Mesendoderm (in vitro differentiated cells): ENCODE data around the gene SNAI3.

Experiments
- DNase-seq: peaks from one replicate; pipeline ENCODE4 v3.0.0; 2013
- H2AK5ac ChIP-seq: 2 replicates; pipeline ENCODE4 v1.6.1; 2013; ENCODE audit warnings: low read length, inconsistent platforms
- H2BK120ac ChIP-seq: 2 replicates; pipeline ENCODE4 v1.6.1; 2013; ENCODE audit warnings: low read depth, mild to moderate bottlenecking, low read length, moderate library complexity, mixed read lengths
- H2BK15ac ChIP-seq: replicated peaks from 2 replicates; pipeline ENCODE4 v1.6.1; 2013; ENCODE audit warnings: low read depth, mild to moderate bottlenecking, moderate library complexity
- H2BK5ac ChIP-seq: 2 replicates; pipeline ENCODE4 v1.6.1; 2013; ENCODE audit warnings: low read length, inconsistent platforms
- H3K18ac ChIP-seq: 2 replicates; pipeline ENCODE4 v1.6.1; 2013; ENCODE audit warnings: mild to moderate bottlenecking, low read length, mixed read lengths
- H3K23ac ChIP-seq: one replicate; pipeline ENCODE4 v1.6.1; 2013; ENCODE audit warnings: low read length
- H3K27ac ChIP-seq: 2 replicates; pipeline ENCODE4 v1.5.1; 2013; ENCODE audit warnings: low read depth, mild to moderate bottlenecking, inconsistent platforms, low read length, moderate library complexity
- H3K27me3 ChIP-seq: 2 replicates; pipeline ENCODE4 v1.6.1; 2013; ENCODE audit warnings: low read length, control low read depth, mild to moderate bottlenecking, inconsistent platforms; ENCODE audit not compliant: insufficient read depth, poor library complexity
- H3K36me3 ChIP-seq: 2 replicates; pipeline ENCODE4 v1.6.1; 2013; ENCODE audit warnings: low read length, inconsistent platforms; ENCODE audit not compliant: control insufficient read depth, insufficient read depth
- H3K4ac ChIP-seq: one replicate; pipeline ENCODE4 v1.6.1; 2013; ENCODE audit warnings: low read depth, mild to moderate bottlenecking, low read length, moderate library complexity
- H3K4me1 ChIP-seq: 2 replicates; pipeline ENCODE4 v1.6.1; 2013; ENCODE audit warnings: low read depth, low read length, inconsistent platforms; ENCODE audit not compliant: control insufficient read depth
- H3K4me2 ChIP-seq: 2 replicates; pipeline ENCODE4 v1.6.1; 2013; ENCODE audit warnings: low read length
- H3K4me3 ChIP-seq: 2 replicates; pipeline ENCODE4 v1.5.1; 2013; ENCODE audit warnings: mild to moderate bottlenecking, low read length
- H3K56ac ChIP-seq: one replicate; pipeline ENCODE4 v1.6.1; 2013; ENCODE audit warnings: low read length
- H3K79me1 ChIP-seq: 2 replicates; pipeline ENCODE4 v1.6.1; 2013; ENCODE audit warnings: low read length, inconsistent platforms
- H3K79me2 ChIP-seq: 2 replicates; pipeline ENCODE4 v1.6.1; 2013; ENCODE audit warnings: mild to moderate bottlenecking, low read length; ENCODE audit not compliant: control insufficient read depth, insufficient read depth
- H3K9ac ChIP-seq: 2 replicates; pipeline ENCODE4 v1.6.1; 2013; ENCODE audit warnings: low read length, inconsistent platforms
- H4K5ac ChIP-seq: one replicate; pipeline ENCODE4 v1.6.1; 2013; ENCODE audit warnings: low read length
- H4K8ac ChIP-seq: one replicate; pipeline ENCODE4 v1.6.1; 2013; ENCODE audit warnings: low read depth, mild to moderate bottlenecking, control low read depth, low read length, moderate library complexity
- WGBS: extraction: QIAGEN DNeasy Blood & Tissue Kit; methylation state at CpG from one replicate; pipeline ENCODE4 v1.1.7; 2013; ENCODE audit warnings: low lambda C conversion rate, missing lambda C conversion rate; ENCODE audit not compliant: insufficient coverage; ENCODE audit errors: extremely low coverage; 5-methylcytosine and 5-hydroxymethylcytosine counted together

Gene SNAI3

GRCh38 chr16:88634141-88634993 is 51.9 kb downstream of the SNAI3 start:
- Histone ChIP-seq H3K79me2 (no peaks in the 10 kb centered on the region), H3K56ac (peak overlapping the region; percentile 84), H4K5ac (no peak overlapping the region), H4K8ac (no peak overlapping the region), H3K79me1 (no peaks in the 10 kb centered on the region), H2BK15ac (no peak overlapping the region), H3K4me1 (no peaks in the 10 kb centered on the region), H3K27ac (no peak overlapping the region), H3K4ac (no peak overlapping the region), H3K23ac (no peak overlapping the region), H3K36me3 (peaks cover 2% of the 10 kb centered on the region), H2BK5ac (no peak overlapping the region), H3K4me3 (peak overlapping the region; percentile 28), H3K4me2 (peak overlapping the region; percentile 89), H2AK5ac (no peak overlapping the region), H2BK120ac (no peak overlapping the region), H3K9ac (peak overlapping the region; percentile 68), H3K18ac (no peak overlapping the region), H3K27me3 (no peaks in the 10 kb centered on the region)
- WGBS: no CpG with 5 or more reads among the region's 82 CpGs
- peak; percentile 80 for DNase-seq

- Histone ChIP-seq H3K56ac (no peak overlapping the region), H3K23ac (no peak overlapping the region), H3K27me3 (no peaks in the 10 kb centered on the region), H3K79me2 (no peaks in the 10 kb centered on the region), H3K4ac (no peak overlapping the region), H3K9ac (no peak overlapping the region), H2BK15ac (no peak overlapping the region), H3K79me1 (no peaks in the 10 kb centered on the region), H3K36me3 (peaks cover 2% of the 10 kb centered on the region), H3K4me1 (no peaks in the 10 kb centered on the region), H3K4me2 (peak overlapping the region; percentile 89), H4K8ac (no peak overlapping the region), H4K5ac (no peak overlapping the region), H2BK120ac (no peak overlapping the region), H3K4me3 (no peak overlapping the region), H3K18ac (no peak overlapping the region), H2BK5ac (no peak overlapping the region), H3K27ac (no peak overlapping the region), H2AK5ac (no peak overlapping the region)
- WGBS: no CpG with 5 or more reads among the region's 23 CpGs
- peak; percentile 86 for DNase-seq
These were observed 52.6 kb downstream of the SNAI3 start for GRCh38 chr16:88633684-88634140.

DNA sequence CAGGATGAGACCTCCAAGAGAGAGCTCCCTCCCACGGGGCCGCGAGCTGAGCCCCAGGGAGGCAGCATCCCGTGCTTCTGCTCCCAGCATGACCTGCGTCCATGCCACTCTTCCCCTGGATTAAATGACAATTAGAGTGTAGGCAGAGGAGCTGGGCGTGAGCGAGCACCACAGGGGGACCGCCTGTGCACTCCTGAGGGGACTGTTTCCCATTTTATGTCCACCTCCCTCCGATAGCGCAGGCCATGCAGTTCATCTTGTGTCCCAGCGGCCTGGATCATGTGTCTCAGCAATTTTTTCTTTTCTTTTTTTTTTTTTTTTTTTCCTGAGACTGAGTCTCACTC is 53.7 kb downstream of the SNAI3 start:
- H3K27ac ChIP-seq: no peak overlapping the region
- H3K27me3 ChIP-seq: no peaks in the 10 kb centered on the region
- H2BK120ac ChIP-seq: no peak overlapping the region
- H3K4me2 ChIP-seq: no peak overlapping the region
- no peak for DNase-seq
- H3K9ac ChIP-seq: no peak overlapping the region
- H4K8ac ChIP-seq: no peak overlapping the region
- H3K23ac ChIP-seq: no peak overlapping the region
- H2BK5ac ChIP-seq: no peak overlapping the region
- H3K4ac ChIP-seq: no peak overlapping the region
- no peaks in the 10 kb centered on the region for H3K79me2 ChIP-seq
- H3K56ac ChIP-seq: no peak overlapping the region
- H3K79me1 ChIP-seq: no peaks in the 10 kb centered on the region
- H2AK5ac ChIP-seq: no peak overlapping the region
- H2BK15ac ChIP-seq: no peak overlapping the region
- H3K18ac ChIP-seq: no peak overlapping the region
- peaks cover 2% of the 10 kb centered on the region for H3K36me3 ChIP-seq
- H3K4me3 ChIP-seq: no peak overlapping the region
- WGBS: no CpG with 5 or more reads among the region's 11 CpGs
- H4K5ac ChIP-seq: no peak overlapping the region
- H3K4me1 ChIP-seq: no peaks in the 10 kb centered on the region

DNA sequence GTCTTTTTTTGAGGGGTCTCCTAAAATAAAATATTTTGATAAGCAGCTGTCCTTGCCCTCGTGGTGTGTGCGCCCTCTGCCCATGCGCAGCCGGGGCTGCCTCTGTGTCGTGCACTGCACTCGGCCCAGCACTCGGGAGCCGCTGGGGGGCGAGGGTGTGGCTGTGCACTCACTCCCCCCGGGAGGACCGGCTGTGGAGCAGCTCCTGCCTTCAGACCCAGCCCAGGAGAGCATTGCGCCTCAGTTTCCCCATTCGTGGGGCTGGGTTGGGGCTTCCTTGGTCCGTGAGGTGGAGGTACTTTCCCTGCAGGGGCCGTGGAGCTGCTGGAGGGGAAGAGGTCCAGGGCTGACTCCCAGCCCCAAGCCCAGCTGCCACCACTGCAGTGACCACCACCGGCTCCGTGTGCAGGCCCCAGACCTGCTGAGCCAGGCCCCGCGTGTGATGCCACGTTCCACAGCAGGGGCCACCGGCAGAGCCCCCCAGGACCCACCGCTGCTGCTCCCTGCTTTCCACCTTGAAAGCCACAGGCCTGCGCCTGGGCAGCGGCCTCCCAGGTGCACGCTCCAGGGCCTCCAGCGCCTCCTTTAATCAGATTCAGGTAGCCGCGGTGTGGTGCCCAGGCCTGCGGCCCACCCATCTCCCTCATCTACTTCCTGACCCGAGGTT is 54.3 kb downstream of the SNAI3 start:
- Histone ChIP-seq H3K9ac (no peak overlapping the region), H3K56ac (no peak overlapping the region), H3K4me1 (no peaks in the 10 kb centered on the region), H3K4ac (no peak overlapping the region), H3K27ac (no peak overlapping the region), H3K4me3 (no peak overlapping the region), H2BK120ac (no peak overlapping the region), H3K23ac (no peak overlapping the region), H3K79me1 (no peaks in the 10 kb centered on the region), H3K4me2 (no peak overlapping the region), H3K79me2 (no peaks in the 10 kb centered on the region), H2BK15ac (no peak overlapping the region), H4K8ac (no peak overlapping the region), H3K18ac (no peak overlapping the region), H3K27me3 (no peaks in the 10 kb centered on the region), H3K36me3 (peaks cover 2% of the 10 kb centered on the region), H2BK5ac (no peak overlapping the region), H2AK5ac (no peak overlapping the region), H4K5ac (no peak overlapping the region)
- no peak for DNase-seq
- WGBS: no CpG with 5 or more reads among the region's 30 CpGs

- Histone ChIP-seq H3K18ac (no peak overlapping the region), H2BK5ac (no peak overlapping the region), H2BK120ac (no peak overlapping the region), H3K4me3 (no peak overlapping the region), H3K27me3 (no peaks in the 10 kb centered on the region), H3K4me1 (no peaks in the 10 kb centered on the region), H3K9ac (no peak overlapping the region), H4K8ac (no peak overlapping the region), H3K27ac (no peak overlapping the region), H2AK5ac (no peak overlapping the region), H3K4ac (no peak overlapping the region), H4K5ac (no peak overlapping the region), H3K79me1 (no peaks in the 10 kb centered on the region), H3K79me2 (no peaks in the 10 kb centered on the region), H3K4me2 (no peak overlapping the region), H3K56ac (no peak overlapping the region), H2BK15ac (no peak overlapping the region), H3K36me3 (peaks cover 3% of the 10 kb centered on the region), H3K23ac (no peak overlapping the region)
- WGBS: no CpG with 5 or more reads among the region's 16 CpGs
- no peak for DNase-seq
These were observed 54.9 kb downstream of the SNAI3 start for GRCh38 chr16:88631384-88631783.
